Pancreas (tissue), 10 donors: ENCODE measurements around the gene LLGL2. TPM values are rescaled to one million over a fixed set of nuclear protein-coding genes. Genes with fewer than 3 reads are reported as not detected.

ENCODE experiments used
- ATAC-seq, 4 donors: fragments of 200-7000 bp; cut with Tn5 transposase; one replicate each; pipeline versions ENCODE4 v1.8.0 to v1.9.1; 2020; ENCODE audit warnings: mild to moderate bottlenecking in 4 of 4, moderate library complexity in 4 of 4
- DNase-seq, 6 donors: peaks; one replicate each; pipeline ENCODE4 v3.0.0-alpha.2; 2020
- FAIRE-seq: peaks from 2 replicates; lab custom pipeline; 2012; peaks lifted over from hg19 to GRCh38; lab: Jason Lieb, UNC
- H3K27ac ChIP-seq, 4 donors: fragments of 200-600 bp; sonication (generic); 1 replicate in 3 of 4; 2 replicates in 1 of 4; pipeline versions ENCODE4 v1.5.0 to v1.8.0; 2020
- H3K27me3 ChIP-seq, 4 donors: fragments of 200-600 bp; one replicate each; pipeline ENCODE4 v1.8.0; 2021
- H3K36me3 ChIP-seq, 3 donors: fragments of 200-600 bp; sonication (generic) in 1 of 3; one replicate each; pipeline versions ENCODE4 v1.5.0 to v1.8.0; 2020 to 2021
- H3K4me1 ChIP-seq, 3 donors: fragments of 200-600 bp; one replicate each; pipeline ENCODE4 v1.8.0; 2021
- H3K4me3 ChIP-seq, 4 donors: fragments of 200-600 bp; sonication (generic) in 2 of 4; one replicate each; pipeline versions ENCODE4 v1.5.0 to v1.8.0; 2020 to 2021
- H3K9me3 ChIP-seq, 4 donors: fragments of 200-600 bp; one replicate each; pipeline ENCODE4 v1.8.0; 2021
- WGBS, 2 donors: extraction: QIAGEN DNeasy Blood & Tissue Kit; methylation state at CpG; one replicate each; pipeline ENCODE4 v1.1.7; 2013; 5-methylcytosine and 5-hydroxymethylcytosine counted together
- intact Hi-C, 3 donors: fragments of 100-400 bp; cut with DNase I; formaldehyde crosslinking; loops; one replicate each; pipeline versions ENCODE4 v1.11.1 to v1.14.2; 2022
- polyA plus RNA-seq, 2 donors: library from polyadenylated mRNA; stranded (reverse); fragments of 200-250 nt; gene quantifications; one replicate each; pipeline ENCODE4 v1.2.3, GENCODE V29; 2013
- total RNA-seq, 6 donors: library from RNA; stranded (reverse); fragmentation: NEBNext Ultra II Directional in 4 of 6; extraction: Animal tissue kit (Norgen Biotek cat#: 25700) in 4 of 6; gene quantifications; one replicate each; pipeline versions ENCODE4 v1.2.1 to v1.2.4, GENCODE V29; 2021 to 2023
- TF ChIP-seq, protein P1 (sequence below), 4 donors: fragments of 200-600 bp; sonication (generic) in 3 of 4; IDR thresholded peaks; one replicate each; pipeline versions ENCODE4 v1.5.0 to v1.8.0; 2021; ENCODE audit warnings: antibody characterized with exemption in 4 of 4
- donor health status: healthy with polysubstance abuse.
- donor health status: DM: no; HTN: no; CAD: no; lungs with moderate emphysema.
- donor health status: DM: no; HTN: no; CAD: no.
- donor health status: control.
- donor health status: control.
- donor health status: Bipolar disorder and iron deficiency.
- donor health status: DM: yes; HTN: yes; CAD: no.
- donor health status: DM: no; HTN: no; CAD: no.
- donor health status: DM: no; HTN: no; CAD: no.
- donor health status: DM: yes; HTN: yes; CAD: no.

The LLGL2 gene
- total and polyA plus RNA-seq, 8 donors, result 87.8 to 296 (median 112) TPM

DNA sequence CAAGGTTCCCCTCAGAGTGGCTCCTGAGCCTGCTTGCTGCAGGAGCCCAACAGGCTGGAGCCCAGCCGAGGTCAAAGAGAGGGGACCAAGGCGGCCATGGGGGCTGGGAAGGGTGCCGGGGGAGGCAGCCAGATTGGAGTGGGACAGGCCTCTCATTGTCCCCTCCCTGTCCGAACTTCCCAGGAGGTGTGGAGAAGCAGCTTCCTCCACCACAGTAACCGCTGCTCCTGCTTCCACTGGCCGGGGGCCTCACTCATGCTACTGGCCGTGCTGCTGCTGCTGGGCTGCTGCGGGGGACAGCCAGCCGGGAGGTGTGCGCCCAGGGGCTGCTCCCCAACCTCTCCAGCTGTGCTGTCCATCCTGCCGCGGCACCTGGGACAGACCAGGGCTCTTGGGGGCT lies 39.8 kb upstream of the LLGL2 start:
- Histone ChIP-seq H3K27me3 (no peaks in the 10 kb centered on the region), H3K27ac (no peak overlapping the region), H3K9me3 (no peaks in the 10 kb centered on the region), H3K4me1 (peaks cover 0 to 10% (median 0%) of the 10 kb centered on the region in 3 donors), H3K4me3 (no peak overlapping the region), H3K36me3 (no peaks in the 10 kb centered on the region)
- intact Hi-C loops, result no loop called here
- 89 to 94% methylated on average over 12 of the region's 12 CpGs for WGBS, 2 donors
- TF ChIP-seq, protein P1, sequence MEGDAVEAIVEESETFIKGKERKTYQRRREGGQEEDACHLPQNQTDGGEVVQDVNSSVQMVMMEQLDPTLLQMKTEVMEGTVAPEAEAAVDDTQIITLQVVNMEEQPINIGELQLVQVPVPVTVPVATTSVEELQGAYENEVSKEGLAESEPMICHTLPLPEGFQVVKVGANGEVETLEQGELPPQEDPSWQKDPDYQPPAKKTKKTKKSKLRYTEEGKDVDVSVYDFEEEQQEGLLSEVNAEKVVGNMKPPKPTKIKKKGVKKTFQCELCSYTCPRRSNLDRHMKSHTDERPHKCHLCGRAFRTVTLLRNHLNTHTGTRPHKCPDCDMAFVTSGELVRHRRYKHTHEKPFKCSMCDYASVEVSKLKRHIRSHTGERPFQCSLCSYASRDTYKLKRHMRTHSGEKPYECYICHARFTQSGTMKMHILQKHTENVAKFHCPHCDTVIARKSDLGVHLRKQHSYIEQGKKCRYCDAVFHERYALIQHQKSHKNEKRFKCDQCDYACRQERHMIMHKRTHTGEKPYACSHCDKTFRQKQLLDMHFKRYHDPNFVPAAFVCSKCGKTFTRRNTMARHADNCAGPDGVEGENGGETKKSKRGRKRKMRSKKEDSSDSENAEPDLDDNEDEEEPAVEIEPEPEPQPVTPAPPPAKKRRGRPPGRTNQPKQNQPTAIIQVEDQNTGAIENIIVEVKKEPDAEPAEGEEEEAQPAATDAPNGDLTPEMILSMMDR (IDR thresholded peaks at IDR 0.05), result no peak
- DNase-seq (peak in 1 of 6 donors; percentile 47), FAIRE-seq (no peak), ATAC-seq (no peak)

DNA sequence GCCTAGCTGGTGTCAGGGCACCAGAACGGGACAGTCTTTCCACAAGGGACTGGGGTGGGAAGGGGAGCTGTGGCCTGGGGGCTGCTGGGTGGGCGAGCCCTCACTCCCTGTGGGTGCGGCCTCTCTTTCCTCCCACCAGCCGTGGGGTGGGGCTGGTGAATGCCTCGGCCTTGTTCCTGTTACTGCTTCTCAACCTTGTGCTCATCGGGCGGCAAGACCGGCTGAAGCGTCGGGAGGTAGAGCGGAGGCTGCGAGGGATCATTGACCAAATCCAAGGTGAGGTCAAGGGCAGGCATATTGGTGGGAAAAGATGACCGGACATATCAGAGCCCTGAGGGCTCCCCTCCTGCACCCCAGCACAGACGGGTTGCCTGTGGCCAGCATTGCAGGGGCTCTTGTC lies 39.3 kb upstream of the LLGL2 start:
- peaks cover 0 to 11% (median 0%) of the 10 kb centered on the region in 3 donors for H3K4me1 ChIP-seq
- no peaks in the 10 kb centered on the region for H3K9me3 ChIP-seq
- 91 to 94% methylated on average over 14 of the region's 14 CpGs for WGBS, 2 donors
- TF ChIP-seq, protein P1 (IDR thresholded peaks at IDR 0.05), result no peak
- no peak for DNase-seq
- no peak overlapping the region for H3K27ac ChIP-seq
- intact Hi-C loops, result no loop called here
- ATAC-seq, result no peak
- H3K27me3 ChIP-seq, result no peaks in the 10 kb centered on the region
- FAIRE-seq, result no peak
- H3K4me3 ChIP-seq, result no peak overlapping the region
- H3K36me3 ChIP-seq, result no peaks in the 10 kb centered on the region

DNA sequence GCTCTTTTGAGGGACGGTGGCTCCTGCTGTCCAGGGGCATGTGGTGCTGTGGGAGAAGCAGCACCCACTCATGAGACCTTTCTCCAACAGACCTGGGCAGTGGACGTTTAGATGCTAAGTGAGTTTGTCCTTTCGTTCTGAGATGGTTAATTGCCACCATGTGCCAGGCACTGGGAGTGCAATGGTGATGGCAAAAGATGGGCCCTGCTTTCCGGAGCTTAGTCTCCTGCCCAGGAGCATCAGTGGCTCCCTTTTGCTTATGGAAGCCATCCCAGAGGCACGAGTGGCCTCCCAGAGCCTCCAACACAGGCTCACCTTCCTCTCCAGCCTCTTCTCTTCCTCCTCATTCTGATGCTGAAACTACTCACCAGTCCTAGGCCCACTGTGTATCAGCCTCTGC lies 38.5 kb upstream of the LLGL2 start:
- WGBS, 2 donors, result 81 to 85% methylated on average over 5 of the region's 5 CpGs
- no peak for FAIRE-seq
- Histone ChIP-seq H3K27ac (peak overlapping the region in 2 of 4 donors; percentile 7 to 8), H3K4me1 (peaks cover 0 to 11% (median 0%) of the 10 kb centered on the region in 3 donors), H3K9me3 (no peaks in the 10 kb centered on the region), H3K36me3 (no peaks in the 10 kb centered on the region), H3K27me3 (no peaks in the 10 kb centered on the region), H3K4me3 (no peak overlapping the region)
- intact Hi-C loops, result no loop called here
- TF ChIP-seq, protein P1 (IDR thresholded peaks at IDR 0.05), result no peak
- ATAC-seq, result no peak
- no peak for DNase-seq

DNA sequence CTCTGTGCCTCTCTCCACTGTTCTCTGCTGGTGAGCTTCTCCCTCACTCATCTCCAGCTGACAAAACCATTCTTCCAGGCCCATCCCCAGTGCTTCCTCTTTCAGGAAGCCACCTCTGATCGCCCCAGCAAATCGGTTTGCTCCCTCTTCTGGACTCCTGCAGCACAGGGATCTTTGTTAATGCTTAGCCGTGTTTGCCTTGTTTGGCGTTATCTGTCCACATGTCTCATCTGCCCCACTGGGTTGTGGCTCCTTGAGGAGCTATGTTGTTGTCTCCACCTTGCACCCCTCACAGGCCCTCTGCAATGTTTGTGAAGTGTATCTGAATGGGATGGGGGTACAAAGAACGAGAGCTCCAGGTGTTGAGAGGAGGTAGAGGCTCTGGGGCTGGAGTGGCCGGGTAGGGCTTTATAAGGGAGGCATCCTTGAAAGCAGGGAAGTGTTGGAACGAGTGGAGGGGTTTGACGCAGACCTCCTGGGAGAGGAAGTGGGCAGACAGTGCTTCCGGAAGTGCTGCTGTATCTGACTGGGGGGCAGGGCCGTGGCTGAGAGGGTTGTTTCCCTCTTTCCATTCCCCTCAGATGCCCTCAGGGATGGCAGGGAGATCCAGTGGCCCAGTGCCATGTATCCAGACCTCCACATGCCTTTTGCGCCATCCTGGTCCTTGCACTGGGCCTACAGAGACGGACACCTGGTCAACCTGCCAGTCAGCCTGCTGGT lies 38.0 kb upstream of the LLGL2 start:
- Histone ChIP-seq H3K27ac (peak overlapping the region in 2 of 4 donors; percentile 7 to 8), H3K27me3 (no peaks in the 10 kb centered on the region), H3K9me3 (no peaks in the 10 kb centered on the region), H3K4me3 (no peak overlapping the region), H3K4me1 (peaks cover 0 to 11% (median 0%) of the 10 kb centered on the region in 3 donors), H3K36me3 (no peaks in the 10 kb centered on the region)
- DNase-seq (peak in 1 of 6 donors; percentile 30), ATAC-seq (peak in 2 of 4 donors; percentile 29 to 37), FAIRE-seq (no peak)
- 82% methylated on average over 12 of the region's 12 CpGs for WGBS, 2 donors
- TF ChIP-seq, protein P1 (IDR thresholded peaks at IDR 0.05), result no peak
- intact Hi-C loops, result no loop called here
